Left renal pelvis (tissue), 4 donors: ENCODE measurements around the gene CD36. TPM values are rescaled to one million over a fixed set of nuclear protein-coding genes. Genes with fewer than 3 reads are reported as not detected.

Source experiments
- DNase-seq, 4 donors: peaks; one replicate each; pipeline ENCODE4 v3.0.0-alpha.2; 2013; ENCODE audit warnings: low read depth in 4 of 4, low spot score in 3 of 4
- polyA plus RNA-seq, 4 donors: library from polyadenylated mRNA; unstranded; fragments of 120-200 nt; gene quantifications; one replicate each; pipeline ENCODE4 v1.2.1, GENCODE V29; 2013; ENCODE audit not compliant: insufficient read length in 4 of 4

The CD36 gene
- polyA plus RNA-seq: 100 to 1,000 TPM in 1 of 4 donors, 10 to 100 TPM in 3; 24.5 to 152 (median 35.6) TPM

- no peak for DNase-seq
Measured at GRCh38 chr7:80637911-80638765, at the start of gene CD36. Gene CD36 (plus strand): TSS chr7:80638642. CDS start chr7:80646741, 8,099 bp downstream.

- no peak for DNase-seq
Measured at GRCh38 chr7:80589631-80590030, 48.8 kb upstream of the CD36 start.

- DNase-seq: no peak
Measured at GRCh38 chr7:80591654-80592053, 46.8 kb upstream of the CD36 start.

- no peak for DNase-seq
Measured at GRCh38 chr7:80593869-80594586, 44.4 kb upstream of the CD36 start.

- DNase-seq: no peak
Measured at GRCh38 chr7:80596933-80597517, 41.4 kb upstream of the CD36 start.

- DNase-seq: no peak
Measured at GRCh38 chr7:80597875-80598274, 40.6 kb upstream of the CD36 start.

- DNase-seq: no peak
Measured at GRCh38 chr7:80600046-80600445, 38.4 kb upstream of the CD36 start.

- no peak for DNase-seq
Measured at GRCh38 chr7:80601999-80602398, 36.4 kb upstream of the CD36 start.

GRCh38 chr7:80603940-80604339 lies 34.5 kb upstream of the CD36 start:
- DNase-seq: no peak

- DNase-seq: no peak
Measured at GRCh38 chr7:80604436-80604835, 34.0 kb upstream of the CD36 start.

- no peak for DNase-seq
Measured at GRCh38 chr7:80607136-80607535, 31.3 kb upstream of the CD36 start.

- DNase-seq: no peak
Measured at GRCh38 chr7:80608336-80608735, 30.1 kb upstream of the CD36 start.

- DNase-seq: no peak
Measured at GRCh38 chr7:80609751-80610150, 28.7 kb upstream of the CD36 start.

- no peak for DNase-seq
Measured at GRCh38 chr7:80611353-80611752, 27.1 kb upstream of the CD36 start.

GRCh38 chr7:80611779-80612178 lies 26.7 kb upstream of the CD36 start:
- no peak for DNase-seq

GRCh38 chr7:80612880-80613279 lies 25.6 kb upstream of the CD36 start:
- DNase-seq: no peak

- DNase-seq: no peak
Measured at GRCh38 chr7:80613519-80613918, 24.9 kb upstream of the CD36 start.

GRCh38 chr7:80614851-80615271 lies 23.6 kb upstream of the CD36 start:
- DNase-seq: no peak

GRCh38 chr7:80618096-80618495 lies 20.3 kb upstream of the CD36 start:
- DNase-seq: no peak

- DNase-seq: no peak
Measured at GRCh38 chr7:80619741-80620140, 18.7 kb upstream of the CD36 start.

GRCh38 chr7:80622541-80622940 lies 15.9 kb upstream of the CD36 start:
- DNase-seq: no peak
